Esophagus squamous epithelium (tissue), 4 donors: ENCODE results near the gene DEF6.

Experiments used
- CTCF ChIP-seq, 6 experiments: fragments of 450-650 bp in 4 of 6; fragments of 200-600 bp in 2 of 6; sonication (generic) in 2 of 6; IDR thresholded peaks; one replicate each; pipeline ENCODE4 v1.5.1; 2016 to 2019; ENCODE audit warnings: antibody characterized with exemption in 6 of 6, mild to moderate bottlenecking in 4 of 6, moderate library complexity in 4 of 6
- POLR2A ChIP-seq, 4 donors: fragments of 450-650 bp; IDR thresholded peaks; one replicate each; pipeline ENCODE4 v1.6.1; 2017; ENCODE audit warnings: antibody characterized with exemption in 4 of 4, mild to moderate bottlenecking in 4 of 4, moderate library complexity in 3 of 4

GRCh38 chr6:35357677-35358076 lies 60.1 kb downstream of the DEF6 start:
- no peak for TF ChIP-seq CTCF (IDR thresholded peaks at IDR 0.05)
- no peak for TF ChIP-seq POLR2A (IDR thresholded peaks at IDR 0.05)
